BJ (cell line): ENCODE measurements around the gene FBXO42. TPM values are rescaled to one million over a fixed set of nuclear protein-coding genes. Genes with fewer than 3 reads are reported as not detected.
A peak's percentile ranks its signal among the peaks of the same experiment; 100 is the strongest.

Experiments used
- CTCF ChIA-PET: fragments of 350-600 bp; formaldehyde crosslinking; extraction: SDS; loops from one replicate; lab custom pipeline; 2021; ENCODE audit warnings: antibody characterized with exemption, inconsistent platforms; lab: Yijun Ruan, JAX
- POLR2A ChIA-PET: fragments of 300-600 bp; sonication (Branson Sonifier 250); formaldehyde crosslinking; extraction: SDS; loops from one replicate; lab custom pipeline; 2021; ENCODE audit warnings: antibody characterized with exemption; lab: Charles Lee
- DNase-seq: peaks from one replicate; pipeline ENCODE4 v3.0.0-alpha.2; 2011; ENCODE audit warnings: low read depth
- H3K27me3 ChIP-seq: 2 replicates; pipeline ENCODE4 v1.6.0; 2011; ENCODE audit warnings: low read length; ENCODE audit not compliant: control insufficient read depth, insufficient read depth
- H3K36me3 ChIP-seq: 2 replicates; pipeline ENCODE4 v1.5.1; 2011; ENCODE audit warnings: low read length; ENCODE audit not compliant: control insufficient read depth, insufficient read depth
- H3K4me3 ChIP-seq: 2 replicates; pipeline ENCODE4 v1.5.1; 2011; ENCODE audit warnings: low read depth, mild to moderate bottlenecking, control low read depth, low read length
- CTCF ChIP-seq: IDR thresholded peaks from 2 replicates; pipeline ENCODE4 v1.5.1; 2011; ENCODE audit warnings: low read depth, mild to moderate bottlenecking, control low read depth, inconsistent platforms, low read length, moderate library complexity; ENCODE audit not compliant: insufficient read depth
- polyA plus RNA-seq: library from polyadenylated mRNA; depleted of rRNA; stranded (reverse); fragments of >200 nt; gene quantifications from 2 replicates; pipeline ENCODE4 v1.2.3, GENCODE V29; 2011

FBXO42 gene
- polyA plus RNA-seq, 1 experiment, result 31.7 TPM

GRCh38 chr1:16207318-16208269, 144.7 kb downstream of the FBXO42 start:
- 0 out of 2 replicates have a peak, but pooled peaks cover 2% of the 10 kb centered on the region for H3K36me3 ChIP-seq
- no peaks in the 10 kb centered on the region for H3K27me3 ChIP-seq
- no peak for DNase-seq
- no peak for TF ChIP-seq CTCF
- peak overlapping the region; percentile 52 for H3K4me3 ChIP-seq
- POLR2A ChIA-PET, result interaction anchor here (0.6 to 1.4 kb wide), 6 partner anchors 8 to 186 kb away, joined by 3 to 5 read pairs (median 4); no protein-coding TSS in a partner anchor
- CTCF ChIA-PET, result interaction anchor here (1.8 kb wide), 1 partner anchor 36 kb away, joined by 8 read pairs; no protein-coding TSS in a partner anchor

- CTCF ChIA-PET, result interaction anchor here (0.8 to 1.8 kb wide), 3 partner anchors 37 to 128 kb away, joined by 3 to 8 read pairs (median 3); no protein-coding TSS in a partner anchor
- POLR2A ChIA-PET, result interaction anchor here (0.6 to 1.4 kb wide), 8 partner anchors 9 to 288 kb away, joined by 3 to 5 read pairs (median 4); no protein-coding TSS in a partner anchor
- 0 out of 2 replicates have a peak, but pooled peaks cover 4% of the 10 kb centered on the region for H3K36me3 ChIP-seq
These were observed 145.5 kb downstream of the FBXO42 start for GRCh38 chr1:16206547-16207317.

GRCh38 chr1:16205891-16206546, 146.3 kb downstream of the FBXO42 start:
- peaks cover 8% of the 10 kb centered on the region for H3K36me3 ChIP-seq
- no peak for TF ChIP-seq CTCF
- ChIA-PET POLR2A (no interaction called here), CTCF (interaction anchor here (0.8 to 1.8 kb wide), 3 partner anchors 38 to 127 kb away, joined by 3 to 8 read pairs (median 3); no protein-coding TSS in a partner anchor)
- no peaks in the 10 kb centered on the region for H3K27me3 ChIP-seq
- DNase-seq, result no peak
- peak overlapping the region; percentile 58 for H3K4me3 ChIP-seq

More at GRCh38 chr1:16206547-16207317, 145.5 kb downstream of the FBXO42 start:
- Histone ChIP-seq H3K4me3 (peak overlapping the region; percentile 58), H3K27me3 (no peaks in the 10 kb centered on the region)
- TF ChIP-seq CTCF, result no peak
- peak; percentile 93 for DNase-seq

- DNase-seq, result no peak
- no peak for TF ChIP-seq CTCF
- CTCF ChIA-PET, result interaction anchor here (1.0 to 2.6 kb wide), 6 partner anchors 11 to 413 kb away, joined by 3 to 13 read pairs (median 3); no protein-coding TSS in a partner anchor
- Histone ChIP-seq H3K27me3 (no peaks in the 10 kb centered on the region), H3K4me3 (no peak overlapping the region), H3K36me3 (peaks cover 8% of the 10 kb centered on the region)
- POLR2A ChIA-PET, result no interaction called here
These were observed 147.0 kb downstream of the FBXO42 start for GRCh38 chr1:16205334-16205671.
